HepG2 (cell line): ENCODE data around the gene NEAT1. TPM values are rescaled to one million over a fixed set of nuclear protein-coding genes. Genes with fewer than 3 reads are reported as not detected.

Experiments used
- TFE3 ChIP-seq: IDR thresholded peaks from 2 replicates; pipeline ENCODE4 v1.6.1; 2016
- ZBTB40 ChIP-seq, 2 experiments: fragments of 450-650 bp in 1 of 2; sonication (generic) in 1 of 2; formaldehyde crosslinking in 1 of 2; IDR thresholded peaks; 2 replicates each; pipeline versions ENCODE4 v1.6.1 to v1.8.0; 2016 to 2022; ENCODE audit warnings: antibody characterized with exemption in 1 of 2, mild to moderate bottlenecking in 1 of 2, missing genetic modification reagents in 1 of 2
- polyA plus RNA-seq, 8 experiments: library from polyadenylated mRNA; depleted of rRNA in 3 of 8; stranded (reverse) in 7 of 8; unstranded in 1 of 8; fragments of >200 nt; fragmentation: Illumina TruSeq in 4 of 8; extraction: Trizol in 4 of 8; gene quantifications; 2 replicates each; pipeline versions ENCODE4 v1.2.1 to v1.2.3, GENCODE V29; 2011 to 2016; ENCODE audit warnings: low read depth in 4 of 8, missing spikeins in 1 of 8, mixed read lengths in 1 of 8; ENCODE audit not compliant: insufficient read depth in 1 of 8
- total RNA-seq, 5 experiments: library from RNA; depleted of rRNA; stranded (reverse); fragments of >200 nt; fragmentation: Illumina TruSeq; extraction: Trizol; gene quantifications; 2 replicates each; pipeline ENCODE4 v1.2.3, GENCODE V29; 2016; ENCODE audit warnings: low read depth in 1 of 5

NEAT1 gene
- total and polyA plus RNA-seq, 2 of the 13 experiments (the other 11 are each of a cell fraction or from before 2014, with no cell fraction given) = 20.5 to 41.2 TPM

GRCh38 chr11:65384301-65384889, 38.2 kb upstream of the NEAT1 start (continued):
- TF ChIP-seq ZBTB40 (IDR thresholded peaks at IDR 0.05) (no peak), ZBTB40 (CRISPR knock-in tag; IDR thresholded peaks at IDR 0.05) (0 out of 2 replicates have a peak, but pooled peaks have one; percentile 9), TFE3 (CRISPR knock-in tag) (no peak)
